ENCODE measurements around the gene C9orf43.
"Not testable (repeated sequence)": the region's sequence is repeated elsewhere in the genome, so short reads cannot be mapped to it uniquely, and the experiment has no call there.

C9orf43 gene, protein sequence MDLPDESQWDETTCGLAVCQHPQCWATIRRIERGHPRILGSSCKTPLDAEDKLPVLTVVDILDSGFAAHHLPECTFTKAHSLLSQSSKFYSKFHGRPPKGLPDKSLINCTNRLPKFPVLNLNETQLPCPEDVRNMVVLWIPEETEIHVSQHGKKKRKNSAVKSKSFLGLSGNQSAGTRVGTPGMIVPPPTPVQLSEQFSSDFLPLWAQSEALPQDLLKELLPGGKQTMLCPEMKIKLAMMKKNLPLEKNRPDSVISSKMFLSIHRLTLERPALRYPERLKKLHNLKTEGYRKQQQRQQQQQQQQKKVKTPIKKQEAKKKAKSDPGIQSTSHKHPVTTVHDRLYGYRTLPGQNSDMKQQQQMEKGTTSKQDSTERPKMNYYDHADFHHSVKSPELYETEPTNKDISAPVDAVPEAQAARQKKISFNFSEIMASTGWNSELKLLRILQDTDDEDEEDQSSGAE

GRCh38 chr9:113410207-113410864, at the start of gene C9orf43, which contains the start of gene POLE3:
Gene C9orf43, plus strand, starts transcription at chr9:113410747. Its CDS starts 2,747 bp downstream, at chr9:113413494.
Gene POLE3, minus strand, starts transcription at chr9:113410675. Its CDS starts 382 bp downstream, at chr9:113410293.
- H3K27me3 ChIP-seq: no peaks in the 10 kb centered on the region
- peak within 1 kb of the TSS; percentile 92 for H3K4me3 ChIP-seq
- peaks cover 49% of the 10 kb centered on the region for H3K4me1 ChIP-seq
- peaks cover 20% of the 10 kb centered on the region; the same call in 1 of the 2 replicates for H4K20me1 ChIP-seq
- H3K4me2 ChIP-seq: peak within 1 kb of the TSS; percentile 90
- peaks cover 22% of the 10 kb centered on the region for H3K36me3 ChIP-seq
- peak within 1 kb of the TSS; percentile 98 for H3K9ac ChIP-seq
- TF ChIP-seq Cebpa-rat (IDR thresholded peaks at IDR 0.05): peak; percentile 79; the same call in 1 of the 2 replicates
- H3K27ac ChIP-seq: peak within 1 kb of the TSS; percentile 97
- H3K9me3 ChIP-seq: no peaks in the 10 kb centered on the region

GRCh38 chr9:113361304-113362018, 49.1 kb upstream of the C9orf43 start:
- H3K4me3 ChIP-seq: no peak overlapping the region
- TF ChIP-seq Cebpa-rat (IDR thresholded peaks at IDR 0.05): no peak
- peaks cover 13% of the 10 kb centered on the region; the same call in 1 of the 2 replicates for H3K36me3 ChIP-seq
- no peaks in the 10 kb centered on the region for H3K4me1 ChIP-seq
- H3K9me3 ChIP-seq: no peaks in the 10 kb centered on the region
- no peaks in the 10 kb centered on the region for H4K20me1 ChIP-seq
- H3K4me2 ChIP-seq: no peak overlapping the region
- H3K27ac ChIP-seq: no peak overlapping the region
- H3K27me3 ChIP-seq: no peaks in the 10 kb centered on the region
- no peak overlapping the region for H3K9ac ChIP-seq

DNA sequence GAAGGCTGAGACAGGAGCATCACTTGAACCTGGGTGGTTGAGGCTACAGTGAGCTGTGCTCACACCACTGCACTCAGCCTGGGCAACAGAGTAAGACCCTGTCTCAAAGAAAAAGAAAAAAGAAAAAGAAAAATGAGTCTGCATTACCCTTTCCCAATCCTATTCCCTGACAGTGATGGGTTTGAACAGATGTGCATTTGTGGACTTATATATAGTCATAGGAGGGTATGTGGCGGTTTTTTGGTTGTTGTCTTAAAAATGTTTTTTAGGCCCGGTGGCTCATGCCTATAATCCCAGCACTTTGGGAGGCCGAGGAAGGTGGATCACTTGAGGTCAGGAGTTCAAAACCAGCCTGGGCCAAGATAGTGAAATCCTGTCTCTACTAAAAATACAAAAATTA, 47.2 kb upstream of the C9orf43 start:
- H3K9me3 ChIP-seq: no peaks in the 10 kb centered on the region
- no peak overlapping the region for H3K4me3 ChIP-seq
- no peak overlapping the region for H3K4me2 ChIP-seq
- no peaks in the 10 kb centered on the region for H3K27me3 ChIP-seq
- no peaks in the 10 kb centered on the region for H4K20me1 ChIP-seq
- no peak overlapping the region for H3K9ac ChIP-seq
- H3K27ac ChIP-seq: no peak overlapping the region
- TF ChIP-seq Cebpa-rat (IDR thresholded peaks at IDR 0.05): no peak
- H3K36me3 ChIP-seq: peaks cover 11% of the 10 kb centered on the region; the same call in 1 of the 2 replicates
- no peaks in the 10 kb centered on the region for H3K4me1 ChIP-seq

DNA sequence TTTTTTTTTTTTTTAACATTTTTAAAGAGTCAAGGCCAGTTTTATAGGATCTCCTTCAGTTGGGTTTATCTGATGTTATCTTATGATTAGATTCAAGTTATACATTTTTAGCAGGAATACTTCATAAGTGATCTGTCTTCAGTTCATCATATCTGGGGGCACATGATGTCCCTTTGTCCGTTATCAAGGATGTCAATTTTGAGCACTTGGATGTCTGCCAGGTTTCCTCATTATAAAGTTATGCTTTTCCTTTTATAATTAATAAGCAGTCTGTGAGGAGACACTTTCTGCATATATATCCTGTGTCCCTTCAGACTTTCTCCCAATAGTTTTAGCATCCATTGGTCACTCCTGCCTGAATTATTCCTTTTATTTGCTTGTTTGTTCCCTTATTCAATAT, 45.6 kb upstream of the C9orf43 start:
- no peak for TF ChIP-seq Cebpa-rat (IDR thresholded peaks at IDR 0.05)
- Histone ChIP-seq H3K4me2 (no peak overlapping the region), H4K20me1 (no peaks in the 10 kb centered on the region), H3K4me3 (no peak overlapping the region), H3K27me3 (no peaks in the 10 kb centered on the region), H3K36me3 (peaks cover 12% of the 10 kb centered on the region; the same call in 1 of the 2 replicates), H3K4me1 (no peaks in the 10 kb centered on the region), H3K9ac (no peak overlapping the region), H3K9me3 (no peaks in the 10 kb centered on the region), H3K27ac (no peak overlapping the region)

- H3K36me3 ChIP-seq, H3K4me2 ChIP-seq, H3K27me3 ChIP-seq, H3K9ac ChIP-seq, H3K4me3 ChIP-seq, H3K9me3 ChIP-seq, H3K4me1 ChIP-seq, H4K20me1 ChIP-seq, H3K27ac ChIP-seq: not testable (repeated sequence)
Observed at GRCh38 chr9:113365652-113366051, 44.9 kb upstream of the C9orf43 start.

GRCh38 chr9:113368348-113368981, 42.1 kb upstream of the C9orf43 start:
- Histone ChIP-seq H4K20me1 (peaks cover 1% of the 10 kb centered on the region; the same call in 1 of the 2 replicates), H3K36me3 (peaks cover 25% of the 10 kb centered on the region), H3K9ac (no peak overlapping the region), H3K4me2 (no peak overlapping the region), H3K27ac (no peak overlapping the region), H3K9me3 (no peaks in the 10 kb centered on the region), H3K27me3 (no peaks in the 10 kb centered on the region), H3K4me3 (no peak overlapping the region), H3K4me1 (0 out of 2 replicates have a peak, but pooled peaks cover 4% of the 10 kb centered on the region)
- no peak for TF ChIP-seq Cebpa-rat (IDR thresholded peaks at IDR 0.05)

DNA sequence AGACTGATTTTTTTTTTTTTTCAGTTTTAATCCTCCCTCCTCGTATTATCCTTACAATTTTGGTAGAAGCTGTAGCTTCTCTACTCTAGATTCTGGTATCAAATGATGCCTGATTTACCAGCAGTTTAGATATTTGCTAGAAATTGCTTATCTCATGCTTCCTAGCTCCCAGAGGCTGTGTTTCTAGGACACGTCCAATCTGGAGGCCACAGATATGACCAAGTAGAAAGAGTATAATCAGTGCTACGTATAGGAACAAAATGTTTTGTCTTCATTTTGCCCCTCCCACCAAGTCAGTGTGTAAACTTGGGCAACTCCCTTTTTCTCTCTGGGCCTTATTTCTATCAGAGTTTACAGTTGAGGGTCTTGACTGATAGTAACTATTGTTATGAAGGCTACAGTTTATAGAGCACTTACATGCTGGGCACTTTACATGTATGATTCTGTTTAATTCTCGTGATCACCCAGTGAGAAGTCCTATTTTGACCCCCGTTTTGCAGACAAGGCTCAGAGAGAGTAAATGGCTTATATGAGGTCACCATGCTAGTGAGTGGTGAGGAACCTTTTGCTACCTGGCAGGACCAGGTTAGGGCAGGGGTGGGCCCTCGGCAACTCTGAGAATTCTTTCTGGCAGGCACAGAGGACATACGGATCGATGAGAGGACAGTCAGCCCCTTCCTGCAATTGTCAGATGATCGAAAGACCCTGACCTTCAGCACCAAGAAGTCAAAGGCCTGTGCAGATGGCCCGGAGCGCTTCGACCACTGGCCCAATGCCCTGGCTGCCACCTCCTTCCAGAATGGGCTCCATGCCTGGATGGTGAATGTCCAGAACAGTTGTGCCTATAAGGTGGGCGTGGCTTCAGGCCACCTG, 41.3 kb upstream of the C9orf43 start:
- no peak for TF ChIP-seq Cebpa-rat (IDR thresholded peaks at IDR 0.05)
- no peak overlapping the region for H3K9ac ChIP-seq
- no peak overlapping the region for H3K4me2 ChIP-seq
- no peak overlapping the region for H3K27ac ChIP-seq
- H3K27me3 ChIP-seq: no peaks in the 10 kb centered on the region
- H3K4me3 ChIP-seq: no peak overlapping the region
- H3K36me3 ChIP-seq: peaks cover 33% of the 10 kb centered on the region
- 0 out of 2 replicates have a peak, but pooled peaks cover 4% of the 10 kb centered on the region for H3K4me1 ChIP-seq
- H3K9me3 ChIP-seq: no peaks in the 10 kb centered on the region
- H4K20me1 ChIP-seq: peaks cover 9% of the 10 kb centered on the region; the same call in 1 of the 2 replicates

- peaks cover 39% of the 10 kb centered on the region for H3K36me3 ChIP-seq
- no peaks in the 10 kb centered on the region for H3K9me3 ChIP-seq
- no peak overlapping the region for H3K9ac ChIP-seq
- TF ChIP-seq Cebpa-rat (IDR thresholded peaks at IDR 0.05): no peak
- no peak overlapping the region for H3K4me3 ChIP-seq
- H4K20me1 ChIP-seq: peaks cover 9% of the 10 kb centered on the region; the same call in 1 of the 2 replicates
- H3K27me3 ChIP-seq: no peaks in the 10 kb centered on the region
- no peak overlapping the region for H3K27ac ChIP-seq
- H3K4me2 ChIP-seq: no peak overlapping the region
- H3K4me1 ChIP-seq: 0 out of 2 replicates have a peak, but pooled peaks cover 4% of the 10 kb centered on the region
Observed at GRCh38 chr9:113369855-113370140, 40.7 kb upstream of the C9orf43 start.
